GM21447 (cell line): ENCODE results near the gene NMNAT3.
"Not testable (repeated sequence)": the region's sequence is repeated elsewhere in the genome, so short reads cannot be mapped to it uniquely, and the experiment has no call there.

Experiments
- ATAC-seq: cut with Tn5 transposase; IDR thresholded peaks from one replicate; pipeline ENCODE4 v1.9.1; 2021; ENCODE audit not compliant: unreplicated experiment

Gene NMNAT3

DNA sequence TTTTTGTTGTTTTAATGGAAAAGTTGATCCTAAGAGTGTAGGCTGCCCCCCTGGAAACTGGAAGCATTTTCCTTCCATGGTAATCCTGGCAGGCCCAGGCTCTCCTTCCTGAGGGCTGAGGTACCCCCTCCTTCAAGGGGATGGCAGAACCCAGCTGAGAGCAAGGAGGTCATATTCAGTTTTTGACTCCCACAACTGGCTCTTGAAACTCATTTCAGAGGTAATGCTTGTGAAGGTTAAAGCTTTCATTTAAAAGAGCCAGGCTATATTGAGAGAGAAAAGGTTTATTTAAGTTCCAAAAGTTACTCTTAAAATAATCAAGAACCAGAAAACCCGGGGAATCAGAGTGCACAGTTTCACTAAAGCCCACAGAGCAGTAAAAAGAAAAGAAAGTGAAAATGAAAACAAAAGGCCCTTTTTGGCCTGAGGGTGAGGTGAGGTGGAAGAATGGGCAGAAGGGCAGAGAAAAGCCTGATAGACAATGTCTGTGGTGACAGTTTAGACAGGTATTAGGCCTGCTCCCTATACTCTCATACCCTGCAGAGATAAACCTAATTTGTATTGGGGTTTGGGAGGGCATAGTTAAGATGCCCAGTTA is 91.3 kb downstream of the NMNAT3 start:
- ATAC-seq, result peak; percentile 97

DNA sequence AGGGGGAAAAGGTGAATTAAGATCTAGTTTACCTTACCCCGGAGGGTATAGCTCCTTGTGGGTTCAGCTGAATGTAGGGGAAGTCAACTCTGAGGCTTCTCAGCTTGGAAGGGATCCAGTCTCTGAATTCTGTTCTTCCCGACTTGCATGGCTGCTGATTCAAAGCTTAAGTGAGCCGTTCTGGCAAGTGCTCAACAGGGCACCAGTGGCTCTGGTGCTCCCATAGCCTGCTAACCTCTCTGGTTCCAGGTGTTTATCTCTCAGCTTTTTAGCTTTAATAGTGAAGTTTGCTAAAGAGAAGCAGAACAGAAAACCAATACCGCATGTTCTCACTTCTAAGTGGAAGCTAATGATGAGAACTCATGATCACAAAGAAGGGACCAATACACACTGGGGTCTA is 92.0 kb downstream of the NMNAT3 start:
- ATAC-seq, result no peak

DNA sequence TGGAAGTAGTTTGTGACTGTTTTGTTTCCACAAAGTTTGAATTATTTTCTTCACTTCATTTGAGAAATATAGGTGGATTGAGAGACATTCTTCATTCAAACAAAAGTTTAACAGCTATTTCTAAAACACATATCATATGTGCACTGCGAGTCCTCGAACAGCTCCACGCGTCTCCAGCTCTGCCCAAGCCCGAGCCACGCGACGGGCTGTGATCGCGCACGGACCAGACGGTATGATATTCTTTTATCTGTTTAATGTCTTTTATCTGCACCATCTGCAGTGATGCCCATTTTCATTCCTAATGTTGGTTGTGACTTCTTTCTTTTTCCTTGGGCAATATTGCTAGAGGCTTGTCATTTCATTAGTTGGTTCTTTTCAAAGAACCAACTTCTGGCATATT is 94.1 kb downstream of the NMNAT3 start:
- ATAC-seq, result not testable (repeated sequence)

DNA sequence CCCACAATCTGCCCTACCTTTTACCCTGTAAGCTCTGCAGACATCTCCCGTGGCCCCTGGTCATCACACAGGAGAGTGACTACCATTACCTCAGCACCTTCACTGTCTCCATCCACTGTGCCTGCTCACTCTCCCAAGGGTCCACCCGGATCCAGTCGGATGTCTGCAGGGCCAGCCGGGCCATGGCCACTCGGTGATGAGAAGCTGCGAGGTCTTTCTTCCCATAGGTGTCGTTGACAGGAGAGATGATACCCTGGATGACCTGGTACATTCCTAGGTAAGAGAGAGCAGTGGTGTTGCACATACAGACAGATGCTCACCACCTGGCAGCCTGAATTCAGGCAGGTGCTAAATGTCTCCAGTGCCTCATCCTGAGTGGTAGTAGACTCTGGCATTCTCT is 99.0 kb downstream of the NMNAT3 start:
- no peak for ATAC-seq

DNA sequence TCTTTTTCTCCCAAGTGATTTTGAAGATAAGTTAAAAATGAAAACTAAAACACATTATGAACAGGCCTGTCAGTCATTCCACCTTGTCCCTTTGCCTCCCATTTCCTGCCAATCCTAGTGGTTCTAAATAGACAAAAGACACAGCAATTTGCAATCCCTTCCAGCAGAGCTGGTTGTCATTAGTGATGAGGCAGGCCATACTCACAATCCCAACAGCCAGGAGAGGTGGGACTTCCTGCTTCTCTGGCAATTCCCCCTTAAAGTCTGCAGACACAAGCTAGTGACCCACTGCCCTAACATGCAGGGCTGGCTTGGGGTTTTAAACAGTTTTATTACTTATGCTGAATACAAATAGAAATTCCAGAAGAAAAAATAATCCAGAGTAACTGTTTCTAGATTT is 99.9 kb downstream of the NMNAT3 start:
- no peak for ATAC-seq

DNA sequence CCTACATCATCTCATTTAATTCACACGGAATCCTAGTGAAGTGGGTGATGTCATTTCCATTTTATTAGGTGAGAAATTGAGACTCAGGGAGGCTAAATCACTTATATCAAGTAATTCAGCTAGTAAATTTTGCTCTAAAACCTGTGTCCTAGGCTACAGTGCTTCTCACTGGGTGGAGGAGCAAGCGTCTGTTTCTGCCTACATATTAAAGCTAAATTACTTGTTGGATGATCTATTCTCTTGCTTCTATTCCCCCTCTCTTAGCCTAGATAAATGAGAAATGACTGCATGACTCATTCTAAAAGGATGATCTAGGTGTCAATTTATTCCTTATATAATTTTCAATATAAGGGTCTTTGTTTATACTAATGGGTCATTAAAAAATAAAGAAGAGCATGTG is 100.4 kb downstream of the NMNAT3 start:
- ATAC-seq, result no peak

DNA sequence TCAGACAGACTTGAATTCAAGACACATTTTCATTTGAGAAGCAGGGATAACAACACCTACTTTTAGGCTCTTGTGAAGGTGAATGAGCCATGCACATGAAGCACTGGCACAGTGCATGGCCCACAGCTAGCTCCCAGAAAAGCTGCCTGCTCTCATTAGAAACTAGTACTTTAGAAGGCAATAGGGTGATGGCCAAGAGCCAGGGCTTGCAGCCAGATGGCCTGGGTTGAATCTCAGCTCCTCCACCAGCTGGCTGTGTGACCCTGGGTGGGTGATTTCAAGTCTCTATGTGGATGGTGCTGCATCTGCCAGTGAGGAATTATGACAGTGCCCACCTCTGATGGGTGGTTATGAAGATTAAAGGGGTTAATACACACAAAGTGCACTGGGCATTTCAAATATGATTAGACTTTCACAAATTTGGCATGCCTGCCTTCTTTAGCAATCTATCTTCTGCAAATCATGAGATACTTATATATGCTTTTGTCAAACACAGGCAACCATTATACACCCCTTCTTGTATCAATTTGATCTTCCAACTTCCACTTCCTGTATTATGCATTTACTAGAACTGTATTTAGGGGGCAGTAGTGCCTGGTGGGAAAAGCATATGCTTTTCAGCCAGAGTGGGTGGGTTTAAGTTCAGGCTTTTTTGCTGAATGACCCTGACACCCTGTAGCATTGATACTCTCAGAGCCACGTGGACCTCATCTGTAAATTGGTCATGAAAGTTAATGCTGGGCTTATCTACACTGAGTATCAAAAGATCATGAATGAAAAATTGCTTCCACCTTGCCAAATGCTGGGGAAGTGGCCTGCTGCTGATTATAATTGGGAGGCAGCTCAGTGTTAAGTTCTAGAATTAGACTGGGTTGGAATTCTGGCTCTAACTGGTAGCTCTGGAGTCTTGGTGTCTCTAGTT is 103.5 kb downstream of the NMNAT3 start:
- no peak for ATAC-seq

DNA sequence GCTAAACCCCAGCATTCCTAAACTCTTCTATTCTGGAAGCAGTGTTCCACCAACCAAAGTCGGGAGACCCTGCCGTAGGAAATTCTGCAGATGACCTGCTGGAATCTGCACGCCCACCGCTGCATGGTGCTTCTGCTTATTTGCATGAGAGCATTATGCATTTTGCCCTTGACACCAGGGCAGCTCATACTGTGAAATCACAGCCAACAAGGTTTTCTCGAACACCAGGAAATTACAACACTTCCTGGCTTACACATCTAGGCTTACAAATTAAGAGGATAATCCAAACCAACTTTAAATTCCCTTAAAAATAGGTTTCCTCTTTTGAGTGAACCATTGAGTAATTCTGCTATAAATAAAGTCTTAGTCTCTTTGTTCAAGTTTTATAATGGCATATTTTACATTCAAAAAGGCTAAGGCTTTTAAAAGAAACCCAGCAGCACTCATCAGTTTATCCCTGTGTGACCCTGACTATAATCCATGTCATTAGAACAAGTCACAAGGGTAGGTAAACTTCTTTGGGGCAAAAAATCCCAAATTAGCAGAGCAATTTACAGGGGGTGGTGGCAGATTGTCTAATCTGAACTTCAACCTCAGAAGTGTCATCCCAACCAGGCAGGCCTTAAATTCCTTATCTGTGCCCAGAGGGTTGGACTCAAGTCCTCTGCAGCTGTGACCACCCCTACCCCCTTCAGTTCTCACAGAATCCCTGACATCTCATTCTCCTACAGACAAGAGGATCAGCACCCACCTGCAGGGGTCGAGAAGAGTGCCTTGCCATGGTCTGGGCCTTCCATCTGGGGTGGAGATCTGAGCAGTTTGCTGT is 104.7 kb downstream of the NMNAT3 start:
- no peak for ATAC-seq

DNA sequence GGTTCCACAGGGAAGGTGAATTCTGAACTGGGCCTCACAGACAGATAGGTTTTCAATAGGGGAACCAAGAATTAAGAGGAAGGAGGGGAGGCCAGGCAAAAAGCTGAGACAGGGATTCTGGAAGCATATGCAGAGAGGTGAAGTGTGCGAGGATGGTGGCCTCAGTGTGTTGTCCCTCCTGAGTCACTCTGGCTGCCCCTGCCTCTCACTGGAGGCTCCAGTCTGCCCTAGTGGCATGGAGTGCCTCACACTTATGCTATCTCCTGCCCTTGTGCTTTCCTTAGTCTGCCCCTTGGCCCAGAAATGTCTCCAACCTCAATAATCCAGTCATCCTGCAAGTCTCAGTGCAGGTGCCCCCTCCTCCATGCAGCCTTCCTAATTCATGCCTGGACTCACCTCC is 106.1 kb downstream of the NMNAT3 start:
- ATAC-seq, result no peak

DNA sequence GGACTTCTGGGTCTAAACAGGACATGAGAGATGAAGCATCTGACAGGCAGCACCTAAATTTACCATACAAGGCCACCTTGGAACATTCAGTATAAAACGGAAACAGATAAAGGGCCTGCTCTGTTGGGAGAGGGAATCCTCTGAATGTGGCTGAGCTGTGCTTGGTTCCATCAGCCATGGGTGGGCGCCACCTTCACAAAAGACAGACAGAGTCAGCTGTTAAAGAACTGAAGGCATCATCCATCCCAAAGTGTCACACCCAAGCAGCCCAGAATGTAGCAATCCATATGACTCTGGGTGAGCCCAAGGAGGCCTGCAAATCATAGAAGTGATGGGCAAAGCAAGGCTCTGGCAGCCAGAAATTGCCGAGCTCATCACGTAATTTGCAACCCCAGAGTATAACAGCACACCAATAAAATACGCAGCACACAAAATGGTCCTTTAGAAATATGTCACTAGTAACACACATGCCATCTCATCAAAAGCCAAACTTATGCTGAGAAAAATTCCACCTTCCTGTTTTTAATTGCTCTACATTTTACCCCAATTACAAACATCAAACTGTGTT is 113.4 kb downstream of the NMNAT3 start:
- ATAC-seq, result no peak

DNA sequence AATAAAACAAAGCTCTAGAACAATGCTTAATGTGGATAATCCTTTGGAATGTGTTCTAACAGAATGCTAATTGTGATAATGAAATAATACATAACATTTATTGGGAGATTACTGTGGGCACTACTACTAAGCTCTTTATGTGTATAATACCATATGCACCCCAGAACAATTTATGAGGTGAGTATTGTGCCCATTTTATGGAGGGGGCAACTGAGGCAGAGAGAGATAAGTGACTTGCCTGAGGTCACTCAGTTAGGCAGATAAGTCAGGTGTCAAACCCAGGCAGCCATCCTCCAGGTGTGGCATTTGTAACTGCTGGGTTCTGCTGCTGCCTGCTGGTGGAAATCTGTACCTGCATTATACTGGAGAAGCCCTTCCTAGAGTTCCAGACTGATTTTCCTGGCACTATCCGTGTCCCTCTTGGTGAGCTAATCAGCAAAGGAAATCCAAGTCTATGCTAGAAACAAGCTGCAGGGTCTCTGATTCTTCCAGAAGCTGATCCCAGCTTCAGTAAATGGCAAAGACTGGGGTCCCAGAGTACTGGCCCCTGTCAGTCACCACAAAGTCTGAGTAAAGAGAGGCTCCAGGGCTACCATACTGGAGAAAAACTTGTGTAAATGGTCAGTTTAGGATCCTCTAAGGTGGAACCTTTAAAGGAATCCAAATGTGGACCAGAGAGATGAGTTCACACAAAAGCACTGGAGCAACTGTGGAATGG is 115.7 kb downstream of the NMNAT3 start:
- ATAC-seq, result no peak

DNA sequence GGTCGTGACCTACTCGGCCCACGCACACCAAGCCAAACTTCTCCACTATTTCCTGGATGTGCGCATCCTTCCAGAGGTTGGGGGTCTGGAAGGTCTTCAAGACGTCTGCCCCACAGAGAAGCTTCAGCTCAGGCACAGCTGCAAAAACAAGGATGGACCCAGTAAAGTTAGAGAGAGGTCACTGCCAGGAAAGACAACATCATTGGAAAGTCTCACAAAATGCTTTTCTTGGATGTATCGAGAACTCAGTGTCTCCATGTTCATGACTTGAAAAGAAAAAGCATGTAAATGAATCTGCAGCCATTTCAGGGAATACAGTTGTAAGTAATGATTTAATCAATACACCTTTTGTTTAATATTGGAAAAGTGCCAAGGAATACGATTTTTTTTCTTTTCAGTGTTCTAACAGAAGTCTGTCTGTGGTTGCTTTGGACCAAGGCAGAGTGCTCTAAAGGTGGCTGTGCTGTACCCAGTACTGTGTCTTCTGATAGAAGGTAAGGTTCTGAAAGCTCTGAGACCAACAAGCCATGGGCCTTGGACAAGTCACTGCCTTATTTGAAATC is 116.4 kb downstream of the NMNAT3 start:
- ATAC-seq, result no peak

DNA sequence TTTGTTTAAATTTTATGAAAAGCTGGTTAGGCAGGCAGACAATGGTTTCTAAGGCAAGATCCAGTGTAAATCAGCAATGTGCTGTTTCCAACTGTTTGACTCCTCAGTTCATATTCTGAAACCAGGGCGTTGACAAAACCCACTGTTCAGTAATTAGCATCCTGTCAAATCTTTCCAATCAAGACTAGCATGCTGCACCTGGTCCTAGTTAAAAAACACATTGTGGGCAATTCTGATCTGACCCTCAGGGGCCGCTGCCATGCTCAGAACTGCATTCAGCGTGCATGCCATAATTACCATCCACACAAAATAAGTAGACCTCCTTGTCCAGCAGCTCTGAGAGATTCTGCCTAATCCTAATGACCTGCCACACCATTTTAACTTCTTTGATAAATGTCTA is 117.4 kb downstream of the NMNAT3 start:
- no peak for ATAC-seq

DNA sequence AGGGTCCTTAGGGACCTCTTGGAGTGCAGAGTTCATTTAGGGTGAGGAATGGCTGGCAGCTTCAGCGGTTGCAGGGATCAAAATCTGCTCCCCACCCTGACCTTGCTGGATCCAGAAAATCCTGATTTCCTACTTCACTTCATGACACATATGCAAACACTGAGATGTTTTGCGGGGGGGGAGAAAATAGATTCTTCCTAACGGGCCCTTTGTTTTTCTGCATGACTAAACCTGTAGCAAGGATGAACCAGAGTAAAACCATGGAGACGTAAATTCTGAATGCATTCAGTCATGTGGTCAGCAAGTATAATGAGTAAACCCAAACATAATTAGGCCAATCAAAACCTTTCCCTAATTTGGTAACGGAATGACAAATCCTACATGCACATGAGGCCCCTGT is 118.2 kb downstream of the NMNAT3 start:
- no peak for ATAC-seq

DNA sequence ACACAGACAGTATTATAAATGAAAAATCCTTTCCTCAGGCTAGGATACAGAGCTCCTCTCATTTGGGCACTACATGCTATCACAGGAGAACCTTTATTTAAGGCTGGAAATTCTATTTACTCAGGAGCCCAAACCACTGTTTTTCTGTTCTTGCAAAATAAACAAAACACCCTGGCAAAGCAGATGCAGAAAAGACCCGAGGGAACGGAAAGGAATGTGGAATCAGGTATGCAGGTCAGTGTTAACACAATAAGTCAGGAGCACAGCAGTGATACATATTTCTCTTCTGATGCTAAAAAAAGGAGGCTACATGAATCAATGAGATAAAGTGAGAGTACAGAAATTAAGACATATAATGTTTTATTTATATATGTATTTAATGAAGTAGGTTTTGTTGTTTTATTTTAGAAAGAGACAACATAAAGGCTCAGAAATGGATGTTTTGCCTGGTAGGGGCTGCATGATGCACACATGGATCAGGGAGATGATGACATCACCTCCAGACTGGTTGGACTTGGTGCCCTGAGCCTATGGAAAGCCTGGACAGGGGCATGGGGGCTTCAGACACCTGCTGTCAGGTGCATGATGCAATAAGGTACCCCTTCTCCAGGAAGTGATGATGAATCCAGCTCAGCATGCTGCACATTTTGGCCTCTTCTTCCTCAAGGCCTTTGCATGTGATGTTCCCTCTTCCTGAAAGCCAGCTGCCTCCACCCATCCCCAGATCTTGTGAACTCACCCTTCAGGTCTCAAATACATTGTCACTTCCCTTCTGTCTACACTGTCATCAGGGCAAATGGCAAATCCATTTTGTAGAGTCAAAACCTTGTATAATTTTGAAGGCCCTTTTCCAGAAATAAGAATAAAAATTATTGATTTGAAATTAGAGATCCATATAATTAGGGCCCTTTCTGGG is 119.2 kb downstream of the NMNAT3 start:
- ATAC-seq, result no peak

DNA sequence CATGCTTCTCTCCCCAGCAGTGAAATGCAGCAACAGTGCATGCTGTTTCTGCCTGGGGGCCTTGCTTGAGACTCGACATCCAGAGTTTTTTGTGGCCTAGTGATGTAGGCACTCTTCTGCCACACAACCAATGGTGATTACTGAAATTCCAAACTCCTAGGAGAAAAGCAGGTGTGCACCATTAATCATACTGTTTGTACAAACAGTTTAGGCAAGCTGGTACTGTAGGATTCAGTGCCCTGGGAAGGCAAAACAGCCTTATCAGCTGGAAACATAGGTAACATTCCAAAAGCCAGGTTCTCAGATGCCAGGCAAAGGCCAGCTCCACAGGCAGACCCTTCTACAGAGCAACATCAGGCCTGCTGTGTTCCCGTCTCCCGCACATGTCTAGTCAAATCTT is 120.7 kb downstream of the NMNAT3 start:
- no peak for ATAC-seq

DNA sequence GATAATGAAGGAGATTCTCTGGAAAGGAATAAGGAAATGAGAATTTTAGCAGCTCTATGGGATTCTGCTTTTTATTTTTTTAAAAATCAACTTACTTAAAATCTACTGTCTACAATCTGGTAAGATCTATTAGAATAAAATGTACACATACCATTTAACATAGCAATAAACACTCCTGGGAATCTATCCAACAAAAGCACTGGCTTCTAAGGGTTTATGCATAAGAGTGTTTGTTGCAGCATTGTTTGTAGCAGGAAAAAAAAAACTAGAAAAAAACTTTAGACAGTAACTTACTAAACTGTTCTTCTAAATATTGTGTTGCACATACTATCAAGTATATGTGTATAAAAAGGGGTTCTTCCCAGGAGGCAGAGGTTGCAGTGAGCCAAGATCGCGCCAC is 122.5 kb downstream of the NMNAT3 start:
- ATAC-seq, result no peak

DNA sequence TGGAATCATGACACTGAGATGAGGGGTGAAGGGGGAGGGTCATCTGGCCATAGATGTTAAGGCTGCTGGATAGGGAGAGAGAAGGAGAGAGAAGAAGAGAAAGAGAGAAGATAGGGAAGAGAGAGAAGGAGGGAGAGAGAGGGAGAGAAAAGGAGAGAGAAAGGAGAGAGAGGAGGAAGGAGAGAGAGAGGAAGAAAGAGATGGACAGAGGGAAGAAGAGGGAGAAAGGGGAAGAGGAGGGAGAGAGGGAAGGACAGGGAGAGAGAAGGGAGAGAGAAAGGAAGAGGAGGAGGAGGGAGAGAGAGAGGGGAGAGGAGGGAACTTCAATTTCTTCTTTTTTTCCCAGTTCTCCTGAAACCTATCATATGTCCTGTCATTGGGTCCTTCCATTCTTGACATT is 123.1 kb downstream of the NMNAT3 start:
- no peak for ATAC-seq

DNA sequence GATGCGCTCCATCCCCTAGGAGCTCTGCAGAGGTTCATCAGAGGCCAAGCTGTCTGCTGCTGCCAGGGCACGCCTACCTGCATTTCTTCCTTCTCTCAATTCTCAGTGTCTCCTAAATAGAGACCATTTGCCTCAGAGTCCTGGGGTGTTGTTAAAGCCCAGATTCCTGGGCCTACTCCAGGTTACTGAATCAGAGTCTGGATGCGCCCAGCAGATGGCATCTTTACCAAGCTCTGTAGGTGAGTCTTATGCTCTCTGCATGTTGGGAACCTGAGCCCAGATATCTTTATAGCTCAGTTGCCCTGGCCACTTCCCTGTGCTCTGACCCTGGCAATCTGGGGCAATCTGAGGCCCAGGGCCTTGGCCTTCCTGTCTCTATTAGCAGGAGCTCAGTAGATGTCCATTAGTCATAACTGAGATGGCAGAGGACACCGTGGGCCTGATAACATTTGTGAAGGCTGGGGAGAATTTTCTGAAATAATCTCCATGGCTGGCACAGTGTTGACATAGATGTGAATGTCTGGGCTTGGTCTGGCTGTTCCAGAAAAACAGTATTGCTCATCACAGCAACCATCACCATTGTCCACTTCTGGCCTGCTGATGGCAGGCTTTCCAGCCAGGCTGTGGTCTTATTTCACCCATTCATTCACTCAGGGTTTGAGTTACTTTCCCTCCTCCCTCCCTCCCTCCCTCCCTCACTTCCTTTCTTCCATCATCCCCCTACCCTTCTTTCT is 125.0 kb downstream of the NMNAT3 start:
- no peak for ATAC-seq
